Skeletal muscle cell (primary cell): ENCODE measurements around the gene CMSS1.

Experiments
- DNase-seq: peaks from one replicate; pipeline ENCODE4 v3.0.0-alpha.2; 2010; ENCODE audit warnings: low read depth
- H3K4me3 ChIP-seq: 2 replicates; pipeline ENCODE4 v1.5.1; 2011; ENCODE audit warnings: low read depth, mild to moderate bottlenecking, control low read depth, low read length, moderate library complexity

Gene CMSS1

GRCh38 chr3:100059472-100059871 lies 241.8 kb downstream of the CMSS1 start:
- no peak overlapping the region for H3K4me3 ChIP-seq
- no peak for DNase-seq

GRCh38 chr3:100060685-100061484 lies 243.2 kb downstream of the CMSS1 start:
- no peak overlapping the region for H3K4me3 ChIP-seq
- DNase-seq: no peak

- no peak for DNase-seq
- no peak overlapping the region for H3K4me3 ChIP-seq
Observed at GRCh38 chr3:100062665-100063064, 245.0 kb downstream of the CMSS1 start.

GRCh38 chr3:100063929-100064461 lies 246.3 kb downstream of the CMSS1 start:
- no peak for DNase-seq
- H3K4me3 ChIP-seq: no peak overlapping the region

GRCh38 chr3:100067589-100067988 lies 249.9 kb downstream of the CMSS1 start:
- no peak for DNase-seq
- H3K4me3 ChIP-seq: no peak overlapping the region

- DNase-seq: peak; percentile 47
Observed at GRCh38 chr3:100068826-100069225, 251.2 kb downstream of the CMSS1 start.

GRCh38 chr3:100069472-100069871 lies 251.8 kb downstream of the CMSS1 start:
- no peak for DNase-seq
- H3K4me3 ChIP-seq: no peak overlapping the region

More at GRCh38 chr3:100068826-100069225, 251.2 kb downstream of the CMSS1 start:
- H3K4me3 ChIP-seq: no peak overlapping the region

- DNase-seq: peak; percentile 31
- no peak overlapping the region for H3K4me3 ChIP-seq
Observed at GRCh38 chr3:100072326-100073048, 254.8 kb downstream of the CMSS1 start.

- no peak overlapping the region for H3K4me3 ChIP-seq
- DNase-seq: no peak
Observed at GRCh38 chr3:100073049-100073713, 255.5 kb downstream of the CMSS1 start.

GRCh38 chr3:100073714-100074307 lies 256.1 kb downstream of the CMSS1 start:
- DNase-seq: peak; percentile 84
- H3K4me3 ChIP-seq: no peak overlapping the region

GRCh38 chr3:100075196-100075595 lies 257.5 kb downstream of the CMSS1 start:
- no peak overlapping the region for H3K4me3 ChIP-seq
- DNase-seq: no peak

GRCh38 chr3:100075851-100076730 lies 258.4 kb downstream of the CMSS1 start:
- DNase-seq: no peak
- no peak overlapping the region for H3K4me3 ChIP-seq

GRCh38 chr3:100076731-100077529 lies 259.3 kb downstream of the CMSS1 start:
- DNase-seq: no peak
- H3K4me3 ChIP-seq: no peak overlapping the region

GRCh38 chr3:100079328-100079727 lies 261.7 kb downstream of the CMSS1 start:
- H3K4me3 ChIP-seq: no peak overlapping the region
- no peak for DNase-seq

- DNase-seq: no peak
- H3K4me3 ChIP-seq: no peak overlapping the region
Observed at GRCh38 chr3:100080573-100080972, 262.9 kb downstream of the CMSS1 start.

- no peak overlapping the region for H3K4me3 ChIP-seq
- DNase-seq: no peak
Observed at GRCh38 chr3:100081311-100081710, 263.6 kb downstream of the CMSS1 start.

- no peak for DNase-seq
- H3K4me3 ChIP-seq: no peak overlapping the region
Observed at GRCh38 chr3:100081986-100082692, 264.5 kb downstream of the CMSS1 start.
